Measurements from ENCODE around the gene IRAK1. TPM values are rescaled to one million over a fixed set of nuclear protein-coding genes. Genes with fewer than 3 reads are reported as not detected.
A peak's percentile ranks its signal among the peaks of the same experiment; 100 is the strongest.

IRAK1 gene
- total and polyA plus RNA-seq, 2 of the 13 experiments (the other 11 are each of a cell fraction or from before 2014, with no cell fraction given) = 57.7 to 77.3 TPM

- TF ChIP-seq NFAT5 (CRISPR knock-in tag; IDR thresholded peaks at IDR 0.05) (no peak), ZNF574 (CRISPR knock-in tag; IDR thresholded peaks at IDR 0.05) (peak; percentile 77), NCOR1 (IDR thresholded peaks at IDR 0.05; ENCODE audit: borderline replicate concordance, low read length) (peak; percentile 55; the same call in 1 of the 2 replicates), CCAR2 (optimal IDR thresholded peaks at IDR 0.05; ENCODE audit: low read depth, low read length) (no peak)
Measured at GRCh38 chrX:154056770-154057241, 37.1 kb upstream of the IRAK1 start (continued).

Data from HepG2 (cell line).